Measurements from ENCODE around the gene KIF26B.
A peak's percentile ranks its signal among the peaks of the same experiment; 100 is the strongest.

The KIF26B gene

DNA sequence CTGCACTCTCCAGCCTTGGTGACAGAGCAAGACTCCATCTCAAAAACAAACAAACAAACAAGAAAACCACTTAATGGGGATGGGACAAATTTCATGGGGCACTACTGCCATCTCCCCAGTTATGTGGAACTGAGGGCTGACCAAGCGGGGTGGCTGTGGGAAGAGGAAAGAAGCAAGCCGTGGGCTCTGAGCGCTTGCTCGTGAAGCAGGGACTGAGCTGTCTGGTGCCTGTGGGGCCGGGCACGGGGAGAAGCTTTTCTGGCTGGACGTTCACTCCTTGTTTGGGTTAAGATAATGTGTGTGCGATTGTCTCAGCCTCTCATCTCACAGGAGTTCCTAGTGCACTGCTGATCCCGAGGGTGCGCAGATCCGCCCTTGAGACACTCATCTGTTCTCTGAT is 22.0 kb upstream of the KIF26B start:
- DNase-seq (ENCODE audit: low read depth) = no peak

DNA sequence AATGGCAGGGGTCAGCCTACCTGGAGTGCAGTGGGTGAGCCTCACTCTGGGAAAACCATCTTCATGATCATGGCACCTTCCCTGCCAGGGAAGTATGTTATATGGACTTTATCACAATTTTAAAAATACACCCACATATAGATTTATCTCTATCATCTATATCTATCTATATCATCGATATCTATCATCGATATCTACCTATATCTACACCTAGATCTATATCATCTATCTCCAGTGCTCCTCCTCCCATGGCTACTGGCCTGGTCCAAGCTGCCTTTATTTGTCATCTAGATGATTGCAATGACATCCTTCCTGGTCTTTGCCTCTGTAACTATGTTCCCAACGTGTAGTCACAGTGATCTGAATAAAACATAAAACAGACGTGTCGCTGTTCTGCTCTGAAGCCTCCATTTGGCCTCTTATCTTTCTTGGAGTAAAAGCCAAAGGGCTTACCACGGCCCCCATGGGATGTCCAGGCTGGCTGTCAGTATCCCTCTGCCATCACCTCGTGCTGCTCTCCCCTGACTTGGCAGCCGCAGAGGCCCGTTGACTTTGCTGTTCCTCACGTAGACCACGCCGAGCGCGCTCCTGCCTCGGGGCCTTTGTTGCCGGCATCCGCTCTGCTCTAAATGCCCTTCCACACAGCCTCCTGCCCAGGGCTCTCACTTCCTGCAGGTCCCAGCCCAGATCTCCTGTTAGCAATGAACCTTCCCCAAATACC is 20.6 kb upstream of the KIF26B start:
- no peak for DNase-seq (ENCODE audit: low read depth)

DNA sequence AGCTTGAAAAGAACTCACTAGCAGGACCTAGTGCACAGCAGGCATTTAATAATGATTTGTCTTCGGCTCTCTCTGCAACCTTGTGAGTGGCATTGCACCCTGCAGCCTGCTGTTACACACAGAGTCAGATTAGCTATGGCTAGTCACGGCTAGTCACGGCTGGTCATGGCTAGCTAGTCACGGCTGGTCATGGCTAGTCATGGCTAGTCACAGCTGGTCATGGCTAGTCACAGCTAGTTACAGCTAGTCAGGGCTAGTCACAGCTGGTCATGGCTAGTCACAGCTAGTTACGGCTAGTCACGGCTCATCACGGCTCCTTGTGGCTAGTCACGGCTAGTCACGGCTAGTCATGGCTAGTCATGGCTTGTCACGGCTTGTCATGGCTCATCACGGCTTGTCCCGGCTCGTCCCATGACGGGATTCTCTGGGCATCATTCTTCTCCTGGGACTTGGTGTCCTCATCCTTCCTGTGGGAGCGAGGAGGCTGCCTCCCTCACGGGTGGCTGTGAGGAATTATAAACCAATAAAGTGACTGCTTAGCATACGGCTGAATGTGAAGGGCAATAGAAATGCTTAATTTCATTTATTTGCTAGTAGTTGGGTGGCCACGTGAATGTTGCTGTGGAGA is 12.5 kb upstream of the KIF26B start:
- DNase-seq (ENCODE audit: low read depth) = no peak

DNA sequence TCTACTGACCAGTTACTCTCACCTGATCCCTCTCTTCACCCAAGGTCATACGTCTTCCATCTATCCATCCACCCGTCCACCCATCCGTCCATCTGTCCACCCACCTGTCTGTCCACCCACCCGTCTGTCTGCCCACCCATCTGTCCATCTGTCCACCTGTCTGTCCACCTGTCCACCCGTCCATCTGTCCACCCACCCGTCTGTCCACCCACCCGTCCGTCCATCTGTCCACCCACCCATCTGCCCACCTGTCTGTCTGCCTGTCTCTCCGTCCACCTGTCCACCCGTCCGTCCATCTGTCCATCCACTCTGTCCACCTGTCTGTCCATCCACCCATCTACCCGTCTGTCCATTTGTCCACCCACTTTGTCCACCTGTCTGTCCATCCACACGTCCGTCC is 11.8 kb upstream of the KIF26B start:
- no peak for DNase-seq (ENCODE audit: low read depth)

DNA sequence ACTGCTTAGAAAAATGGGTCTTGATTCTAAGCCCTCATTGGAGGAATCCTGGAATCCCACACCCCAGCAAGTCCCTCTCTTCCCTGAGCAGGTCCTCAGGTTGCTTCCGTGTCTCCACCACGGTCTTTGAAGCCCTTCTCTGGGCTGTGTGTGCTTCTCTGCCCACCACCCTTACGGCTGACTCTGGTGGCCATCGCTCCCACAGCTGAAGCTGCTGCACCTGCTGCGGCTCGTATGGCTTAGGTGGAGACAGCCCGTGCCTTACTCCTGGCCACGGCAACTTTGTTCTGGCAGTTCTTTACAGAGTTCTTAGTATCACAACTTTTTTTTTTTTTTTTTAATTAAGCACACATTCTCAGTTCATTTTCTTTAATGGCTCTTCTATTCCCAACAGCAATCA is 10.9 kb upstream of the KIF26B start:
- DNase-seq (ENCODE audit: low read depth) = no peak

DNA sequence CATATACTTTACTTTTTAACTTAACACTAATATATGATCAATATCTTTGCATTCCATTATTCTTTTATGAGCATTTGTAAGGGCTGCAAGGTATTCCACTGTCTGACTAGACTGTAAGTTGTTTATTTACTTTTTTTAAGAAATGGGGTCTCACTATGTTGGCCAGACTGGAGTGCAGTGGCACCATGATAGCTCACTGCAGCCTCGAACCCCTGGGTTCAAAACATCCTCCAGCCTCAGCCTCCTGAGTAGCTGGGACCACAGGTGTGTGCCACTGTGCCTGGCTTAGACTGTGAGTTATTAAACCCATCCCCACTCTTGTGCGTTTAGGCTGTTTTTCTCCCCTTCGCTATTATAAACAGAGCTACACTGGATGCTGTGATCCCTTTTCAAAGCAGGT is 6.7 kb upstream of the KIF26B start:
- no peak for DNase-seq (ENCODE audit: low read depth)

DNA sequence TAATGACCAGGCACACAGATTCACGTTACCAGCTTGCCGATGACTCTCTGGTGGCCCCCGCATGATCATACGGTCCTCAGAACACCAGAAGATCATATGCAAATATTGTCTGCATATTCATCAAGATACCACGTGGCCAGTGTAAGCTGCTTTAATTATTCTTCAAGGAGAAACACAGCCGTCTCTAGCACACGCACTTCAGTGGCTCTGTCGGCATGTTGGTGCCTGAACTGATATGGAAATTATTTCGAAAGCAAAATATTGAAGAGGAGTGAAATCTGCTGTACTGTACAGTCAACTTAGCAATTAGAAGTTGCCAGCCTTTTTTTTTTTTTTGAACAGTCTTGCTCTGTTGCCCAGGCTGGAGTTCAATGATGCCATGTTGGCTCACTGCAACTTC is 5.9 kb upstream of the KIF26B start:
- DNase-seq (ENCODE audit: low read depth) = no peak

DNA sequence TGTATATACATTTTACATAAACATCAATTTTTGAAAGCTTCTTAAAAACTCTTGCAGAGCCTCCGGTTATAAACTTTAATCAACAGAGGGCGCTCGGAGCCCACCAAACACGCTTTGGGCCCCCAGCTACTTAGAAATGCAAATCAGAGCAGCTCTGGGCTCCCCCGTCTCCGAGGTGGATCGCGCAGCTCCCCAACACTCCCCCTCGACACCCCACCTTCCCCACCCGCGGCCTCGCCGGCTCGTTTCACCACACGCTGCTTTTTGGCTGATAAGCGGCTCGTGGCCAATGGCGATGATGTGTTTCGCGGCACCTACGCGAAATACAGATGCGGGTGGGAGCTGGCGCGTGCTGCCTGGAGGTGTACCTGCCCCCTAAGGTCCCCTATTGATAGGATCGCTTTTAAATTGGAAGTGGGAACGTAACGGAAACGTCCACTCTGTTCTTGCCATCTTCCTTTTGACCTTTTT is 1.7 kb upstream of the KIF26B start:
- DNase-seq (ENCODE audit: low read depth) = peak; percentile 55

DNA sequence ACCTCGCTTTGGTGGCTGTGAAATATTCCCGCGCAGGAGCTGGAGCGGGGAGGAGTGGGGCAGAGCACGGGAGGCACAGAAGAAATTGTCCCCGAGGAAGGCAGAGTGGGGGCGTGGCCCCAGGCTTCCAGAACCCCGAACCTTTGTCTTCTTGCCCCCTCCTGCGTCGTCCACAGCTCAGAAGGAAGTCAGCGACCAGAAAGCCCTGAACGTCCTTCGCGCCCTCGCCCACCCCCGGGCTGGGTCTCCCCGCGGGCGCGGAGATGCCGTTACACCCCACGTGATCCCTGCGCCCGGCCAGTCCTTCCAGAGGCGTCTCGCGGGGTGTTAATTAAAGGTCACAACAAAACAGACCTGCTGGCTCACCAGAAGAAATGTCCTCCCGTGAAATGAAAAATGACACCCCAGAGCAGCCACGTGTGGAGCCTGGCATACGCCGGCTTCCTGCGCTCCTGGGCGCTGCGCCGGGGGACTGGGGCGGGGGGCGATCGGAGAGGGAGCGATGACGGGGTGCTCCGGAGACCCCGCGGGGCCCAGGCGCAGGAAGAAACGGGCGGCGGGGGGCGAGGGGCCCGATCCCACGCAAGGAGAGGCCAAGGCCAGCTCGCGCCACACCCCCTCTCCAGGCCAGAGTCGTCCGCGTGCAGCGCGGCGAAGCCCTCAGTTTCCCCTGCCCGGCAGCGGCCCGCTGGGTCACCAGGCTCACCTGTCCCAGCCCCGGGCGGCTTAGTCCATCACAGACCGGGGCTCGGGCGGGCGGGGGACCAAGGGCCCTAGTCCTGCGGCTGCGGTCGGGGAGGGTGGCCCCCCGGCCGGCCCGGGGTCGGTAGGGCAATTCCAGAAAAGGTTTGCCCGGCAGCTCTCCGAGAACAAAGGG is 995 bp upstream of the KIF26B start:
- no peak for DNase-seq (ENCODE audit: low read depth)

DNA sequence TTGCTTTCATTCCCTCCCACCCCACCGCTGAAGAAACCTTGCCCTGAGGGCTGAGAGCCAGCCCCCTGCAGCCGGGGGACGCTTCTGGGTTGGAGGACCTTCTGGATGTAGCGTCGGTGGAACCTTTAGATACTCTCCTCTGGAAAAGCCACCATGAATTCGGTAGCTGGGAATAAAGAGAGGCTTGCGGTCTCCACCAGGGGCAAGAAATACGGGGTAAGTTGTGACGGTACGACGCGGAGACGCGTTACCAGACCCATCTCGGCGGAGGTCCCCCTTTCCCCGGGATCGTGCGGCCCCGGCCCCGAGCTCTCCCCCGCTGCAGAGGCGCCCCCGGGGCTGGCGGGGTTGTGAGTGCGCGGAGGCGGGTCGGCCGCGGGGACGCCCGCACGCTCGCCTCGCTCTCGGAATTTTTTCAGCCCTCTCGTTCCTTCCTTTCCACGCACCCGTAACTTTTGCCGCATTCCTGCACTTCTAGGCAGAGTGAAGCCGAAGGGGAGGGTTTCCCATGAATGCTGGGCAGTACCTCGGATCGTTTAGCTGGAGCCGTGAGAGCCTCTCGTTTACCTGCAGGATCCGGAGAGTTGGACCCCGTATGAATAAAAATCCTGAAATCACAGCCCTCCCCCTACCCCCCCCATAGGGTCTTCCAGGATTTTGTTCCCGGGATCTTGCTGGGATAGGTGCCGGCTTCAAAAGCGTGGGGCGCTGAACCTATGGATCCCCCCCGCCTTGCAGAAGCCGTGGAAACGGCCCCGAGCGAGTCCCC is 671 bp downstream of the KIF26B start:
- no peak for DNase-seq (ENCODE audit: low read depth)

DNA sequence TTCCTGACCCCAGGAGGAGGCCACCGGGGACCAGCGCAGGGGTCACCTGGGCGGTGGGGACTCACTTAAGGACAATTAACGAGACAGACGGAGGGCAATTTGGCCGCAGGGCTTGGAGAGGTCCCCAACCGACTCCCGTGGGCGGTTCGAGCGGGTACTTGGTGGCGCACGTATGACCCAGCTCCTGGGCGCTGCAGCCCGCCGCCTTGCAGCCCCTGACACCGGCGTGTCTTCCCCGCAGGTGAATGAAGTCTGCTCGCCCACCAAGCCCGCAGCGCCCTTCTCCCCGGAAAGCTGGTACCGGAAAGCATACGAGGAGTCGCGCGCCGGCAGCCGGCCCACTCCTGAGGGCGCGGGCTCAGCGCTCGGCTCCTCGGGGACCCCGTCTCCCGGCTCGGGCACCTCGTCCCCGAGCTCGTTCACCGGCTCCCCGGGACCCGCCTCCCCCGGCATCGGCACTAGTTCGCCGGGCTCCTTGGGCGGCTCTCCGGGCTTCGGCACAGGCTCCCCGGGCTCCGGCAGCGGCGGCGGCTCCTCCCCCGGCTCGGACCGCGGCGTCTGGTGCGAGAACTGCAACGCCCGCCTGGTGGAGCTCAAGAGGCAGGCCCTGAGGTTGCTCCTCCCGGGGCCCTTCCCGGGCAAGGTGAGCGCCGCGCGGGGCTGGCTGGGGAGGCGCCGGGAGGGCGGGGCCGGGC is 1.4 kb downstream of the KIF26B start:
- DNase-seq (ENCODE audit: low read depth) = peak; percentile 85

DNA sequence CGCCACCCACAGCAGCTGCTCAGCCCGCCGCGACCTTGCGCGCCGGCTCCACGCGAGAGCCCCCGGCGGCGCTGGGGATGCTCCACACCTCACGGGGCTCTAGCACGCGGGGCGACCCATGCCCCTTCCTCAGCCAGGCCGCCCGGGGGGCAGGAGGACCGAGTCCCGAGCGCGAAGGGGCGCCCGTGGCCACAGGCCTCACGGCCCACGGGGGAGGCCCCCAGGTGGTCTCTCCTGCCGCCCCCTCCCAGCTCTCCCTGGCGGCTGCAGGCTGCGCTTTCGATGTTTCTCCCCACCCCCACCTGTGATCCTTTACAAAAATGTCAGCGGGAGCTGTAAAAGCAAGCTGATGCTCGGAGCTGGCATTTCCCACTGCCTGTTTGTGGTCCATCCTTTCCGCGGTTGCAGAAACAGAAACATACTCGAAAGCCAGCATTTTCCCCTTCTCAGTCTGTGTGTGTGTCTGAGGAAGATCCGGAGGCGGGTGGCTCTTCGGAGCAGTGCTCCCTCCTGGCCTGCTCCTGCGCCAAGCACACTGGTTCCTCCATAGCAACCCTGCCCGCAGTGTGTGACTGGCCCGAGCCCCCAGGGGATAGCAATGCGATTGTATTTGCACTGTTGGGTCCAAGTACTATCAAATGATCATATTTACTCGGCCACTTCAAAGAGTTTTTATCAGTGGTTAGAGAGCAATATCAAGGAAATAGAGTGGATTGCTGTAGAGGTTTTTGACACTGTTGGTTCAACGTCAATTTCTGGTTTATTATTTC is 2.1 kb downstream of the KIF26B start:
- no peak for DNase-seq (ENCODE audit: low read depth)

DNA sequence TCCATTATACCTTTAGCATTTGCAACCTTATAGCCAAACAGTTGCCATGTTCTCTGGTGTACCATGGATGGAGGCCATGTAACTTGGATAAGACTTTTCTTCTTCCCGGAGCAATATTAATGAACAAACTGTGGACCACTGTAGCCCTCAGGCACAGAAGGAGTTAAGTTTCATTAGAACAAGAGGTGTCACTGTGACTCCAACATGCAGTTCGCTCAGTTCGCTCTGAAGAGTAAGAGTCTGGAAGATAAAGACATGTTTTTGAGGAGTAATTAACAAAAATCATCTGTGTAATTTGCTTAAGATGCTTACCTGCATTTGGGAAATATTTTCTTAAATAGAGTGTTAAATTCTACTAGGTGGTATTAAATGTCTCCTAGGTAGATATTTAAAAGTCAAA is 4.1 kb downstream of the KIF26B start:
- DNase-seq (ENCODE audit: low read depth) = no peak

DNA sequence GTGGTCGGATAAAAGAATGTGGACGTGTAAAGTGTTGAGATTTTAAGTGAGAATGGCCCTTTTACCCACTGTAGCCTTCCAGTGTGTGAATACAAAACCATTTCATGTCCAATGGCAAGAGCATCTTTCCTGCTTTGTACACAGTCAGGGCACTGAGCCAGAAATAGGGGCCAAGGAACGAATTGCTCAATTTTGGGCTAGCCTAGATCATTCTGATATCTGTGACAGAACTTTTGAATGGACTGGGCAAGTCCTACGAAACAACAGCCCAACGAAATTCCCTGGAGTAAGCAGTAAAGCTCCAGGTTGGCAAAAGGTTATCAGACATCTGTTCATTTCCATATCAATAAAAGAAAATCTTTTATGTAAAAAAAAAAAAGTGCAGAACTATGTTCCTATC is 5.5 kb downstream of the KIF26B start:
- no peak for DNase-seq (ENCODE audit: low read depth)

DNA sequence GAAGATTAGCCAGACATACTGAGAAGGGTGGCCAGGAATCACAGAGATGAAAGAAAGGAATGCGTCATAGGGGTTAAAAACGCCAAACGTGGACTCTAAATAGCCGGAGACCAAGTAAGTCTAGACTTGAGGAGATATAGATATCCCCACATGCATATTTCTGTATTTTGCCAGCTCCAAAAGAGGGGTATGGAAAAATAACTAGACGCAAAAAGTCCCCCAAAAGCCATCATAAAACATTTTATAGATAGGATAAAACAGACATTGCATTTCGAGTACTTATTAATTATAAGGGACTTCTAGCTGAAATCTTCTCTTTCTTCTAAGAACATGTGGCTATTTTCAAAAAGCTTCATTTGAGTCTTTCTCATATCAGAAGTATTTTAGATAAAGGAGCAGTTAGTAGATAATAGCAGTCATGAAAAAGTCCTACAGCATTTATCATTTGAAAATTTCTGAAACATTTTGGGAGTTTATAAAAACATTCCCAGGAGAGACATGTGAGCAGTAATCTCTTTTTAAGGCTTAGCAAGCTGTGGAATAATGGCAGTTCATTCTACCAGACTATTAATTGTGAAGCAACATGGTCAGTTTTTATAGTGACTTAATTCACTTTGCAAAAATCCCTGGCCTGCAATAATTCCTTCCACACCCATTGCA is 6.1 kb downstream of the KIF26B start:
- no peak for DNase-seq (ENCODE audit: low read depth)

DNA sequence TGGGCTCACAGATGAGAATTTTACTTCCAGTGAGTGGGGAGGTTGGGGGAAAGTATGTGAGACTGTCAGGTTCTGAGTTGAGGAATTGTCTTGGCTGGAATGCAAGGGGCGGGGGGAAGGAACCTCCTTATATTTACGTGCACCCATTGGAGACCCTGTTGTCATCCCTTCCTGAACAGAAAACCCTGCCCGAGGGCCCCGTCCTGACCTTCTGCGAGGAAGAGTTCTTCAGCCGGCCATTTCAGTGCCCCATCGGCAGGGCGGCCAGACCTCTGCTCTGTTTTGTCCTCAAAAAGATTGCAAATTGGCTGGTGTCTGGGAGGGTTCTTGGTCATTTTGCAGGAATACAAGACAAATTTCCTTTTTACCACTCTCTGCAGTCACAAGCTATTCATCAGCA is 7.1 kb downstream of the KIF26B start:
- no peak for DNase-seq (ENCODE audit: low read depth)

DNA sequence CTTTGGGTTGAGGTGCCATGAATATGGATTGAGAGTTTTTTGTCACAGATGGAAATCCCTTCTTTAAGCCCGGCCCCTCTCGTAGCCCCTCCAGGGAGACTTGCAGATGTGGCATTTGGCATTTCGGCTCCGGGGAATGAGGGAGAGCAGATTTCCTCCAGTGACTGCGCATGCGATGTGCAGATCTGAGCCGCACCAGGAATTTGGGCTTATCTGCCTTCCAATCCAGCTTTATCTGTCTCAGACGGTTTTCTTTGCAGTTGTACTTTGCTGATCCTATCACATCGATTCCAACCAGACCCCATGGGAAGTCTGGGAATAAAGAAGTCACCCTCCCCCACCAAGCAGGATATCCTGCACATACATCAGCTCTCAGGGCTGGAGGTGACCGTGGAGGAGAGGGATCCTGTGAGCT is 11.7 kb downstream of the KIF26B start:
- no peak for DNase-seq (ENCODE audit: low read depth)

DNA sequence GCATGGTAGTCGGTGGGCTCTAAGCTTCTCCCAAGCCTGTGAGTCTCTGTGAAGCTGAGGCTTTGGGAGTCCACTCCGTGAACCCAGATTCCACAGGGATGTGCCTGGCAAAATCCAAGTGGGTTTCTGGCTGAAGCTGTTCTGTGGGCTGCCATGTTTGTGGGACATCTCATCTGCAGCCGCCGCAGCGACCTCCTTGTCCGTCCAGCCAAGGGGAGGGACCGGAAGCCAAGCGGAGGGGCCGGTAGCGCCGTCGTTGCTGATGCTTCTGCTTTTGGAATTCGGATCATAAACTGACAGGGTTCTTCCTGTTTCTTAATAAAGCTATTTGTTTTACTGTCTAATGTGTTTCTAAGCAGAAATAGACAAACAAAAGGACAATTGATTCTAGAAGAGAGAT is 13.3 kb downstream of the KIF26B start:
- no peak for DNase-seq (ENCODE audit: low read depth)

DNA sequence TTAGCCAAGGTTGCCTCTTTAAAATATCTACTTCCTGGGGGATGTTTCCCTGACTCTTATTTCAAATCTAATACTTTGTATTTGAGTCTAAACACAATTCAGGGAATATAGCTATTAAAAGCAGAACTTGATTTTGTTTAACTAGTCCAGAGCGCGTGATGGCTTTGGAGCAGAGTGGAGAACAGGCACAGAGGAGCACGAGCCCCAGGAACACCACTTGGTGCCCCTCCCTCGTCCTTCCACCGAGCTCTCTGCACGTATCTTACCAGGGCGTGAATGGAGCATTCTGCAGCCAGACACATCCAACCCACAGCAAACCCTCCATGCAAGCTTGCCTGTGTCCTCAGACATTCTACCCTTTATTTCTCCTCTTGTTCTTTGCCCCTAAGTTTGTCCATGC is 14.1 kb downstream of the KIF26B start:
- no peak for DNase-seq (ENCODE audit: low read depth)

DNA sequence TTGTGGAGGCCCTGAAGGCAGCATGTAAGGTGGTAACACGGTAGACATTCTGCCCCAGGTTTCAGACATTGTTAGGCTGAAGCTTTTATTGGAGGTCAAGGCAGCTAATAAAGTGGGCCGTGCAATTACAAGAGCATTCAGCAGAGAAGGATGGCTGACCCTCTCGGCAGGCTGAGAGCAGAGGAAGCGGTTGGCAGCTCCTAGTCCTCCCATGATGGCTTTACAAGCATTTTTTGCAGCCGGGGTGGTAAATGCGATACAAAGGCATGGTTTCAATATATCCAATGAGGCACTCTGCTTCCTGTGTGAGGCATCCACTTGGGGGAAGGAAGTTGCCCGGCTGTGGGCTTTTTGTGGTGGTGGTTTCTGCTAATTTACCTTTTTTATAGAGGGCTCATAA is 14.6 kb downstream of the KIF26B start:
- DNase-seq (ENCODE audit: low read depth) = no peak

Data from activated T-cell treated with anti-CD3 and anti-CD28 coated beads for 48 hours (primary cell).